GM12878 (cell line): ENCODE data around the gene GNB2. TPM values are rescaled to one million over a fixed set of nuclear protein-coding genes. Genes with fewer than 3 reads are reported as not detected.

Experiments
- ATAC-seq: fragments of 200-7000 bp; cut with Tn5 transposase; 3 replicates; pipeline ENCODE4 v1.9.1; 2020; ENCODE audit warnings: mild to moderate bottlenecking, moderate library complexity
- BruUV-seq: library from RNA; stranded (reverse); fragments of 400-500 nt; replicated peaks from 2 replicates; lab custom pipeline; 2021; lab: Mats Ljungman, UMichigan
- CTCF ChIA-PET: fragments of 300-600 bp; sonication (Branson Sonifier 250); formaldehyde crosslinking; extraction: SDS; loops from one replicate; lab custom pipeline; 2021; ENCODE audit warnings: inconsistent platforms; lab: Yijun Ruan, JAX
- POLR2A ChIA-PET: fragments of 350-600 bp; formaldehyde crosslinking; extraction: SDS; loops from one replicate; lab custom pipeline; 2021; ENCODE audit warnings: inconsistent platforms; lab: Charles Lee
- RAD21 ChIA-PET: fragments of 300-600 bp; sonication (Branson Sonifier 250); formaldehyde crosslinking; loops from one replicate; lab custom pipeline; 2023; ENCODE audit warnings: antibody characterized with exemption; ENCODE audit not compliant: unreplicated experiment; lab: Charles Lee
- SMC1A ChIA-PET: fragments of 300-600 bp; sonication (Branson Sonifier 250); formaldehyde crosslinking; loops from one replicate; lab custom pipeline; 2023; ENCODE audit not compliant: unreplicated experiment, uncharacterized antibody; lab: Charles Lee
- DNase-seq: peaks from one replicate; pipeline ENCODE4 v3.0.0-alpha.2; 2011; ENCODE audit warnings: low read depth, low spot score
- FAIRE-seq: peaks from 3 replicates; lab custom pipeline; 2011; peaks lifted over from hg19 to GRCh38; lab: Jason Lieb, UNC
- H2AFZ ChIP-seq: 2 replicates; pipeline ENCODE4 v1.6.0; 2011; ENCODE audit warnings: low read depth, low read length, control low read depth; ENCODE audit not compliant: control insufficient read depth
- H3K27ac ChIP-seq: 2 replicates; pipeline ENCODE4 v1.5.1; 2011; ENCODE audit warnings: control low read depth; ENCODE audit not compliant: control insufficient read depth, insufficient read depth
- H3K27me3 ChIP-seq, 2 experiments: replicated peaks in 1 of 2; 2 replicates each; pipeline versions ENCODE4 v1.6.0 to v1.6.1; 2011; ENCODE audit warnings: low read length in 1 of 2; ENCODE audit not compliant: control insufficient read depth in 2 of 2, insufficient read depth in 2 of 2
- H3K36me3 ChIP-seq, 2 experiments: 2 replicates each; pipeline ENCODE4 v1.5.1; 2011; ENCODE audit warnings: low read length in 1 of 2; ENCODE audit not compliant: control insufficient read depth in 2 of 2, insufficient read depth in 2 of 2
- H3K4me1 ChIP-seq: 2 replicates; pipeline ENCODE4 v1.6.1; 2011; ENCODE audit warnings: mild to moderate bottlenecking, low read length, moderate library complexity, mixed read lengths; ENCODE audit not compliant: control insufficient read depth, insufficient read depth
- H3K4me2 ChIP-seq: 2 replicates; pipeline ENCODE4 v1.6.0; 2011; ENCODE audit warnings: control low read depth; ENCODE audit not compliant: control insufficient read depth, insufficient read depth
- H3K4me3 ChIP-seq: fragments of 200-600 bp; sonication (generic); 2 replicates; pipeline ENCODE4 v1.5.1; 2016
- H3K79me2 ChIP-seq: 2 replicates; pipeline ENCODE4 v1.6.0; 2011; ENCODE audit warnings: low read length; ENCODE audit not compliant: control insufficient read depth, insufficient read depth
- H3K9ac ChIP-seq: 2 replicates; pipeline ENCODE4 v1.8.0; 2011; ENCODE audit warnings: low read length, control low read depth, mixed read lengths; ENCODE audit not compliant: control insufficient read depth, insufficient read depth
- H3K9me3 ChIP-seq: replicated peaks from 3 replicates; pipeline ENCODE4 v1.5.1; 2011; ENCODE audit warnings: mild to moderate bottlenecking, low read length; ENCODE audit not compliant: control insufficient read depth, insufficient read depth
- H4K20me1 ChIP-seq: 2 replicates; pipeline ENCODE4 v1.6.0; 2011; ENCODE audit not compliant: control insufficient read depth, insufficient read depth
- BRCA1 ChIP-seq: IDR thresholded peaks from 2 replicates; pipeline ENCODE4 v1.6.1; 2011; ENCODE audit warnings: low read depth, low read length, improper control_type of control experiment
- CBFB ChIP-seq: IDR thresholded peaks from 2 replicates; pipeline ENCODE4 v1.6.1; 2016; ENCODE audit warnings: antibody characterized with exemption, low read depth
- CBX3 ChIP-seq: fragments of 200-600 bp; sonication (generic); IDR thresholded peaks from 2 replicates; pipeline ENCODE4 v1.6.1; 2016; ENCODE audit warnings: low read depth, borderline replicate concordance
- HDAC6 ChIP-seq: fragments of 200-600 bp; sonication (generic); IDR thresholded peaks from one replicate; pipeline ENCODE4 v1.8.0; 2017; ENCODE audit warnings: antibody characterized with exemption; ENCODE audit not compliant: unreplicated experiment
- PKNOX1 ChIP-seq: fragments of 450-650 bp; IDR thresholded peaks from 2 replicates; pipeline ENCODE4 v1.6.1; 2016; ENCODE audit warnings: mild to moderate bottlenecking
- RAD51 ChIP-seq: fragments of 450-650 bp; IDR thresholded peaks from 2 replicates; pipeline ENCODE4 v1.6.1; 2016; ENCODE audit warnings: moderate library complexity, mild to moderate bottlenecking, inconsistent platforms
- TCF12 ChIP-seq: IDR thresholded peaks from 2 replicates; pipeline ENCODE4 v1.6.1; 2011; ENCODE audit warnings: low read depth, mild to moderate bottlenecking, low read length
- ZNF24 ChIP-seq: fragments of 450-650 bp; IDR thresholded peaks from 2 replicates; pipeline ENCODE4 v1.6.1; 2017; ENCODE audit warnings: antibody characterized with exemption, mild to moderate bottlenecking
- ZZZ3 ChIP-seq: IDR thresholded peaks from 2 replicates; pipeline ENCODE4 v1.6.1; 2011; ENCODE audit warnings: low read depth; ENCODE audit not compliant: control insufficient read depth, insufficient read length
- WGBS: methylation state at CpG from one replicate; pipeline ENCODE4 v1.1.6; 2016; ENCODE audit warnings: low lambda C conversion rate; ENCODE audit not compliant: insufficient replicate concordance, insufficient coverage; ENCODE audit errors: missing lambda C conversion rate; 5-methylcytosine and 5-hydroxymethylcytosine counted together
- in situ Hi-C: fragments of 300-500 bp; cut with MboI; formaldehyde crosslinking; loops from 9 replicates; pipeline ENCODE4 v1.14.3; 2018; ENCODE audit warnings: mixed read lengths
- intact Hi-C: fragments of 100-400 bp; cut with micrococcal nuclease; formaldehyde crosslinking; loops from one replicate; pipeline ENCODE4 v1.14.2; 2022; ENCODE audit not compliant: unreplicated experiment
- polyA plus RNA-seq, 11 experiments: library from polyadenylated mRNA; depleted of rRNA in 4 of 11; unstranded in 6 of 11; stranded (reverse) in 5 of 11; fragments of >200 nt; fragmentation: Nextera tagmentation in 4 of 11; fragmentation: Illumina TruSeq in 1 of 11; extraction: Ambion mirVana in 4 of 11; extraction: Trizol in 1 of 11; gene quantifications; 1 replicate in 1 of 11; 2 replicates in 10 of 11; pipeline versions ENCODE4 v1.2.1 to v1.2.3, GENCODE V29; 2011 to 2016; ENCODE audit warnings: inconsistent platforms in 2 of 11, missing spikeins in 2 of 11, low read depth in 1 of 11
- total RNA-seq, 4 experiments: library from RNA; depleted of rRNA in 3 of 4; stranded (reverse); fragments of >200 nt in 3 of 4; fragmentation: Illumina TruSeq in 1 of 4; extraction: Trizol in 1 of 4; gene quantifications; 2 replicates each; pipeline versions ENCODE4 v1.2.1 to v1.2.3, GENCODE V29; 2013 to 2021
- TF ChIP-seq, protein P1 (sequence below): fragments of 150-350 bp; IDR thresholded peaks from 2 replicates; pipeline ENCODE4 v1.6.1; 2016; ENCODE audit warnings: low read depth, low read length

The GNB2 gene
- total and polyA plus RNA-seq, 10 of the 15 experiments (the other 5 are each of a cell fraction or from before 2014, with no cell fraction given), result 0.35 to 175 (median 59.7) TPM

DNA sequence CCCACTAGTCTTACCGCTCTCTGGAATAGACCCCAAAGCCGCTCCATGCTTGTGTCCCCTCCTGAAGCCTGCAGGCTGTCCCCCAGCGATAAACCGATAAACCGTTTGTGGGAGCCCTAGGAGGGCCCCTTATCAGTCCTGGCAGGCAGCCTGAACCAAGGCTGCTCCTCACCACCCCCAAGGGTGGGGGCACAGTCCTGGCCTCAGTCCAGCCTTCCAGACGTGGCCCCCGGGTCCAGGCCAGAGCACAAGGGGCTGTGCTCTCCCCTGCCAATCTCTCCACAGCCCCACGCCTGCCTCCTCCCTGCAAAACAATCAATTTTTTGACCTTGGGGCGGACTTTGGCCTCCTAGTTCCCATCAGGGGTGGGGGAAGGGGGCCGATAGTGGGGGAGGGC is 32.1 kb upstream of the GNB2 start, which contains the start of gene TFR2:
Gene TFR2, minus strand, starts transcription at position 90 of the 397 bp plus-strand sequence. Its CDS starts 43 bp downstream, at position 47.
- ChIA-PET CTCF (interaction anchor here (1.4 kb wide), 1 partner anchor 50 kb away, joined by 6 read pairs; no protein-coding TSS in a partner anchor), SMC1A (no interaction called here), RAD21 (no interaction called here), POLR2A (no interaction called here)
- 34% methylated on average over 6 of the region's 10 CpGs for WGBS
- Histone ChIP-seq H3K9ac (no peak within 1 kb of the TSS), H3K36me3 (no peaks in the 10 kb centered on the region), H3K27me3 (no peaks in the 10 kb centered on the region; a peak in 2 of 4 replicates), H3K4me3 (no peak within 1 kb of the TSS), H4K20me1 (no peaks in the 10 kb centered on the region), H3K27ac (no peak within 1 kb of the TSS), H3K79me2 (no peaks in the 10 kb centered on the region), H3K9me3 (no peaks in the 10 kb centered on the region), H3K4me2 (no peak within 1 kb of the TSS), H2AFZ (no peak within 1 kb of the TSS; the same call in 1 of the 2 replicates), H3K4me1 (no peaks in the 10 kb centered on the region; the same call in 1 of the 2 replicates)
- FAIRE-seq (no peak), ATAC-seq (no peak), DNase-seq (no peak)
- TF ChIP-seq, protein P1, sequence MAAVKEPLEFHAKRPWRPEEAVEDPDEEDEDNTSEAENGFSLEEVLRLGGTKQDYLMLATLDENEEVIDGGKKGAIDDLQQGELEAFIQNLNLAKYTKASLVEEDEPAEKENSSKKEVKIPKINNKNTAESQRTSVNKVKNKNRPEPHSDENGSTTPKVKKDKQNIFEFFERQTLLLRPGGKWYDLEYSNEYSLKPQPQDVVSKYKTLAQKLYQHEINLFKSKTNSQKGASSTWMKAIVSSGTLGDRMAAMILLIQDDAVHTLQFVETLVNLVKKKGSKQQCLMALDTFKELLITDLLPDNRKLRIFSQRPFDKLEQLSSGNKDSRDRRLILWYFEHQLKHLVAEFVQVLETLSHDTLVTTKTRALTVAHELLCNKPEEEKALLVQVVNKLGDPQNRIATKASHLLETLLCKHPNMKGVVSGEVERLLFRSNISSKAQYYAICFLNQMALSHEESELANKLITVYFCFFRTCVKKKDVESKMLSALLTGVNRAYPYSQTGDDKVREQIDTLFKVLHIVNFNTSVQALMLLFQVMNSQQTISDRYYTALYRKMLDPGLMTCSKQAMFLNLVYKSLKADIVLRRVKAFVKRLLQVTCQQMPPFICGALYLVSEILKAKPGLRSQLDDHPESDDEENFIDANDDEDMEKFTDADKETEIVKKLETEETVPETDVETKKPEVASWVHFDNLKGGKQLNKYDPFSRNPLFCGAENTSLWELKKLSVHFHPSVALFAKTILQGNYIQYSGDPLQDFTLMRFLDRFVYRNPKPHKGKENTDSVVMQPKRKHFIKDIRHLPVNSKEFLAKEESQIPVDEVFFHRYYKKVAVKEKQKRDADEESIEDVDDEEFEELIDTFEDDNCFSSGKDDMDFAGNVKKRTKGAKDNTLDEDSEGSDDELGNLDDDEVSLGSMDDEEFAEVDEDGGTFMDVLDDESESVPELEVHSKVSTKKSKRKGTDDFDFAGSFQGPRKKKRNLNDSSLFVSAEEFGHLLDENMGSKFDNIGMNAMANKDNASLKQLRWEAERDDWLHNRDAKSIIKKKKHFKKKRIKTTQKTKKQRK, result no peak
- TF ChIP-seq BRCA1, result no peak
- no peak for TF ChIP-seq ZZZ3
- TF ChIP-seq ZNF24, result no peak
- no peak for TF ChIP-seq TCF12
- no peak for TF ChIP-seq RAD51
- TF ChIP-seq CBX3, result no peak
- no peak for TF ChIP-seq CBFB
- no peak for TF ChIP-seq HDAC6
- TF ChIP-seq PKNOX1, result no peak
- in situ Hi-C loops, result no loop called here
- intact Hi-C loops, result no loop called here
- BruUV-seq, result no TSS peak
